HL-60 (cell line): ENCODE measurements around the gene ZBTB24.

Experiments
- DNase-seq, 2 experiments: peaks; one replicate each; pipeline ENCODE4 v3.0.0-alpha.2; 2010 to 2020; ENCODE audit warnings: low read depth in 1 of 2, low spot score in 1 of 2
- H3K27ac ChIP-seq: fragments of 250-450 bp; sonication (Bioruptor Pico); replicated peaks from 2 replicates; pipeline ENCODE4 v1.5.1; 2020; ENCODE audit warnings: mild to moderate bottlenecking, moderate library complexity
- H3K27me3 ChIP-seq: fragments of 250-450 bp; sonication (Bioruptor Pico); 2 replicates; pipeline ENCODE4 v1.5.1; 2021; ENCODE audit warnings: mild to moderate bottlenecking, moderate library complexity; ENCODE audit not compliant: insufficient read depth, poor library complexity, severe bottlenecking
- H3K4me3 ChIP-seq: replicated peaks from 2 replicates; pipeline ENCODE4 v1.5.1; 2011; ENCODE audit warnings: mild to moderate bottlenecking, control low read depth, low read length; ENCODE audit not compliant: insufficient read depth
- GABPA ChIP-seq: IDR thresholded peaks from 2 replicates; pipeline ENCODE4 v1.6.1; 2012; ENCODE audit warnings: low read depth
- POLR2AphosphoS5 ChIP-seq: IDR thresholded peaks from 2 replicates; pipeline ENCODE4 v1.6.1; 2012; ENCODE audit warnings: low read depth
- SPI1 ChIP-seq: IDR thresholded peaks from 2 replicates; pipeline ENCODE4 v1.6.1; 2012; ENCODE audit warnings: low read depth, mild to moderate bottlenecking, borderline replicate concordance
- TF ChIP-seq, protein P1 (sequence below): IDR thresholded peaks from one replicate; pipeline ENCODE4 v1.5.1; 2011; ENCODE audit warnings: low read length, control low read depth, inconsistent platforms; ENCODE audit not compliant: insufficient read depth
- TF ChIP-seq, protein P2 (sequence below): IDR thresholded peaks from 2 replicates; pipeline ENCODE4 v1.6.1; 2012; ENCODE audit warnings: low read depth; ENCODE audit not compliant: insufficient replicate concordance

The ZBTB24 gene

DNA sequence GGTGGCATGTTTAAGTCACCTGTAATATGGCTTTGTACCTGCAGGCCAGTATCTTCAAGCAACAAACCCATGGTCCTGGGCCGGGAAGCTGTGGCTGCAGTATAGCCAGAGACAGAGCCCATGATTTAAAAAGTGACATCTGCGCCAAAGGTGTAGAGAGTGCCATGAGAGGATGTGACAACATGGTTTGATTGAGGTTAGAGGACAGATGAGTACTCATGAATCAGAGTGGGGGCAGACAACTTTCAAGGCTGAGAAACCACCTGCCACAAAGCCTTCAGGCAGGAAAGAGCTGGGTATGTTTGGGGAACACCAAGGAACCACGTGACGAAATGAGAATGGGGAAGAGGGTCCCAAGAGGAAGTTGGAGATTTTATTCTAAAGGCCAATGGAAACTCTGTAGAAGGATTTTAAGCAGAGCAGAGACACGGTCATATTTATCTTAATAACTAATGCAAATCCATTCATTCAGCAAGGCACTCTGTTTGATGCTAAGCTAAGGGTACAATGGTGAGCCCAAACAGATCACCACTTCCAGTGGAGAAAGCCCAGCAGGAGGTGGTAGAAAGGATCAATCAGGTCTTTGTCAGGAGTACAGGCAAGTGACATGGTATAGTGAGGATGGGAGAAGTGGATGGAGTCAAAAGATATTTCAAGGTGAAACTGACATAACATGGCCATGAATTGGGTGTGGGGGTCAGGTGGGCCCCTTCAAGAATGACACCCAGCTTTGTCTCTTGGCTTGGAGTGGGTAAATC, 24.1 kb downstream of the ZBTB24 start:
- H3K27me3 ChIP-seq = no peaks in the 10 kb centered on the region
- H3K27ac ChIP-seq = no peak overlapping the region
- H3K4me3 ChIP-seq = no peak overlapping the region
- TF ChIP-seq POLR2AphosphoS5 (peak; percentile 48; the same call in 1 of the 2 replicates), SPI1 (peak; percentile 92), GABPA (peak; percentile 46; the same call in 1 of the 2 replicates)
- TF ChIP-seq, protein P1, sequence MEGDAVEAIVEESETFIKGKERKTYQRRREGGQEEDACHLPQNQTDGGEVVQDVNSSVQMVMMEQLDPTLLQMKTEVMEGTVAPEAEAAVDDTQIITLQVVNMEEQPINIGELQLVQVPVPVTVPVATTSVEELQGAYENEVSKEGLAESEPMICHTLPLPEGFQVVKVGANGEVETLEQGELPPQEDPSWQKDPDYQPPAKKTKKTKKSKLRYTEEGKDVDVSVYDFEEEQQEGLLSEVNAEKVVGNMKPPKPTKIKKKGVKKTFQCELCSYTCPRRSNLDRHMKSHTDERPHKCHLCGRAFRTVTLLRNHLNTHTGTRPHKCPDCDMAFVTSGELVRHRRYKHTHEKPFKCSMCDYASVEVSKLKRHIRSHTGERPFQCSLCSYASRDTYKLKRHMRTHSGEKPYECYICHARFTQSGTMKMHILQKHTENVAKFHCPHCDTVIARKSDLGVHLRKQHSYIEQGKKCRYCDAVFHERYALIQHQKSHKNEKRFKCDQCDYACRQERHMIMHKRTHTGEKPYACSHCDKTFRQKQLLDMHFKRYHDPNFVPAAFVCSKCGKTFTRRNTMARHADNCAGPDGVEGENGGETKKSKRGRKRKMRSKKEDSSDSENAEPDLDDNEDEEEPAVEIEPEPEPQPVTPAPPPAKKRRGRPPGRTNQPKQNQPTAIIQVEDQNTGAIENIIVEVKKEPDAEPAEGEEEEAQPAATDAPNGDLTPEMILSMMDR = no peak
- TF ChIP-seq, protein P2, sequence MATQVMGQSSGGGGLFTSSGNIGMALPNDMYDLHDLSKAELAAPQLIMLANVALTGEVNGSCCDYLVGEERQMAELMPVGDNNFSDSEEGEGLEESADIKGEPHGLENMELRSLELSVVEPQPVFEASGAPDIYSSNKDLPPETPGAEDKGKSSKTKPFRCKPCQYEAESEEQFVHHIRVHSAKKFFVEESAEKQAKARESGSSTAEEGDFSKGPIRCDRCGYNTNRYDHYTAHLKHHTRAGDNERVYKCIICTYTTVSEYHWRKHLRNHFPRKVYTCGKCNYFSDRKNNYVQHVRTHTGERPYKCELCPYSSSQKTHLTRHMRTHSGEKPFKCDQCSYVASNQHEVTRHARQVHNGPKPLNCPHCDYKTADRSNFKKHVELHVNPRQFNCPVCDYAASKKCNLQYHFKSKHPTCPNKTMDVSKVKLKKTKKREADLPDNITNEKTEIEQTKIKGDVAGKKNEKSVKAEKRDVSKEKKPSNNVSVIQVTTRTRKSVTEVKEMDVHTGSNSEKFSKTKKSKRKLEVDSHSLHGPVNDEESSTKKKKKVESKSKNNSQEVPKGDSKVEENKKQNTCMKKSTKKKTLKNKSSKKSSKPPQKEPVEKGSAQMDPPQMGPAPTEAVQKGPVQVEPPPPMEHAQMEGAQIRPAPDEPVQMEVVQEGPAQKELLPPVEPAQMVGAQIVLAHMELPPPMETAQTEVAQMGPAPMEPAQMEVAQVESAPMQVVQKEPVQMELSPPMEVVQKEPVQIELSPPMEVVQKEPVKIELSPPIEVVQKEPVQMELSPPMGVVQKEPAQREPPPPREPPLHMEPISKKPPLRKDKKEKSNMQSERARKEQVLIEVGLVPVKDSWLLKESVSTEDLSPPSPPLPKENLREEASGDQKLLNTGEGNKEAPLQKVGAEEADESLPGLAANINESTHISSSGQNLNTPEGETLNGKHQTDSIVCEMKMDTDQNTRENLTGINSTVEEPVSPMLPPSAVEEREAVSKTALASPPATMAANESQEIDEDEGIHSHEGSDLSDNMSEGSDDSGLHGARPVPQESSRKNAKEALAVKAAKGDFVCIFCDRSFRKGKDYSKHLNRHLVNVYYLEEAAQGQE = no peak
- DNase-seq = peak; percentile 54 to 62

DNA sequence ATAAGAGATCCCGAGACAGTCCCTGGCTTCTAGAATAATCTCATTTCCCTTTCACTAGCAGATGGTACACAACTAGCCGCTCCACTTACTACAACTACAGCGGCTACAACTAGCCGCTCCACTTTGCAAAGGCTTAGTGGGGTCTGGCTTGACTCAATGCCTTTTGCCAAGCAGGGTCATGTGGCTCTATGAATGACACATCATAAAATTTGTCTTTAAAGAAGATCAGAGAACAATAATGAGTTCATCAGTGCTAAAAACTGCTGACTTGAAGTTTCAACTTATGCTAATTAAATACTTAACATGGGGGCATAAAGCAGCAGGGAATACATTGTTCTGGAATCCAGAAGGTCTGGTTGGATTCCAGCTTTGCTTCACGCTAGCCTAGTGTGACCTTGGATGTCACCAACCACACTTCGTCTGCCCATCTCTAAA, 25.4 kb downstream of the ZBTB24 start:
- no peak for TF ChIP-seq SPI1
- no peak for TF ChIP-seq GABPA
- TF ChIP-seq, protein P1 = no peak
- Histone ChIP-seq H3K4me3 (no peak overlapping the region), H3K27me3 (no peaks in the 10 kb centered on the region), H3K27ac (no peak overlapping the region)
- DNase-seq = no peak

DNA sequence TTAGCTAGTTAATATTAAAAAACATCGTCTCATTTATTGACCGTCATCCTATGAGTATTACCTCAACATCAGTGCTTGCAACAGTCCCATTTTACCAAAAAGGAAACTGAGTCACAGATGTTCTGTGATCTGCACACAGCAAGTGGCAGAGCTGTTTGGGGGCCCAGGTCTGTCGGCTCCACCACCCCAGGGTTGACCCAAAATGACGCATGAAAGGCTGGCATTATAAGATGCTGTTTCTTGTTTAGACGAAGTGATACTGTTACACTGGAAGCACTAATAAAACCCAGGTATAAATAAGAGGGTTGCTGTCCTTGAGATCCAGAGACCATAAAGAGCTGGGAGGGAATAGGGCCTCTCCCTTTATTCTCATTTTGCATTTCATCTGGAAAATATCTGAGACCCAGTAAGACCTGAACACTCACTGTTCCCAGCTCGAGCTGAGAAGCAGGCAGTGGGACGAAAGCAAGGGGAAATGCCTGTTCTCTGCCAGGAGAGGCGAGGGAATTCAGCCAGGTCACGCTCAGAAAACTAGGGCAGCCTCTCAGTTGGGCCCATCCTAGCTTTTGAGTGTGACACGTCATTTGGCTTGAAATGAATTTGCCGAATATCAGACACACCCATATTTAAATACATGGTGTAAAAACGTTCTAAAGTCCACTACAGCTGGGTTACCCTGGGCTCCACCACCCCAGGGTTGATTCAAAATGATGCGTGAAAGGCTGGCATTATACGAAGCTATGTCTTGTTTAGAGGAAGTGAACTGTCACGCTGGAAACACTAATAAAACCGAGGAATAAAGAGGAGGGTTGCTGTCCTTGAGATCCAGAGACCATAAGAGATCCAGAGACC, 26.1 kb downstream of the ZBTB24 start:
- no peak overlapping the region for H3K27ac ChIP-seq
- H3K4me3 ChIP-seq = no peak overlapping the region
- TF ChIP-seq SPI1 (peak; percentile 3; the same call in 1 of the 2 replicates), POLR2AphosphoS5 (no peak)
- no peaks in the 10 kb centered on the region for H3K27me3 ChIP-seq
- no peak for DNase-seq

DNA sequence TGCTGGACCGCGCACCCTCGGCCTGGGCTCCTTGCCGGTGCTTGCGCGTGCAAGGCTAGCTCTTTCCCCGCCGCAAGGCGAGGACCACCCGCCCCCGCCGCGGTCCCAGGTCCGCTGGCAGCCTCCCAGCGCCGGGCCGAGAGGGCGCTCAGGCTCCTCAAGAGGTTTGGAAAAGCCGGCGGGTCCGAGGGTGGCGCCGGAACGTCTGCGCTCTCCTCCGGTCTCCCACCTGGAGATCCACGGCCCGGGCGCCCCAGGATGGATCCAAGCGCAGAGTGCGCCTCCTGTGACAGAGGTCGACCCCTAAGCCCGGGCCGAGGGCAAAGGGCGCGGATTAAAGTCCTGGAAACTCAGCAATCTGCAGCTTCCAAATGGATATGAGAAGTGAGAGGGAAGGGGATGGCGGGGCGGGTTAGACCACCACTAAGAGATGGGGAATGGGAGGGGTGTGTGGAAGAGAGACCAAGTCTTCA, 26.9 kb downstream of the ZBTB24 start:
- no peak overlapping the region for H3K27ac ChIP-seq
- peak overlapping the region; percentile 76 for H3K4me3 ChIP-seq
- H3K27me3 ChIP-seq = no peaks in the 10 kb centered on the region
- TF ChIP-seq, protein P1 = no peak
- no peak for TF ChIP-seq SPI1
- no peak for TF ChIP-seq GABPA
- TF ChIP-seq, protein P2 = no peak
- no peak for TF ChIP-seq POLR2AphosphoS5
- no peak for DNase-seq
